Mucosa of descending colon (tissue), 3 donors: ENCODE results near the gene PRELID1. TPM values are rescaled to one million over a fixed set of nuclear protein-coding genes. Genes with fewer than 3 reads are reported as not detected.
A peak's percentile ranks its signal among the peaks of the same experiment; 100 is the strongest.
"Not testable (repeated sequence)": the region's sequence is repeated elsewhere in the genome, so short reads cannot be mapped to it uniquely, and the experiment has no call there.

Experiments used
- ATAC-seq: fragments of 200-7000 bp; cut with Tn5 transposase; one replicate; pipeline ENCODE4 v1.9.1; 2020; ENCODE audit warnings: mild to moderate bottlenecking, moderate library complexity
- DNase-seq, 3 donors: peaks; one replicate each; pipeline ENCODE4 v3.0.0-alpha.2; 2020
- H3K36me3 ChIP-seq: fragments of 200-600 bp; one replicate; pipeline ENCODE4 v1.8.0; 2021; ENCODE audit warnings: low read depth, mild to moderate bottlenecking
- H3K4me1 ChIP-seq: fragments of 200-600 bp; one replicate; pipeline ENCODE4 v1.8.0; 2021; ENCODE audit warnings: low read depth, mild to moderate bottlenecking
- H3K4me3 ChIP-seq: fragments of 200-600 bp; one replicate; pipeline ENCODE4 v1.8.0; 2021; ENCODE audit warnings: mild to moderate bottlenecking
- H3K9me3 ChIP-seq: fragments of 200-600 bp; one replicate; pipeline ENCODE4 v1.8.0; 2021; ENCODE audit warnings: mild to moderate bottlenecking
- CTCF ChIP-seq: fragments of 200-600 bp; IDR thresholded peaks from one replicate; pipeline ENCODE4 v1.8.0; 2022; ENCODE audit warnings: antibody characterized with exemption, mild to moderate bottlenecking
- intact Hi-C, 2 donors: fragments of 100-400 bp; cut with DNase I in 1 of 2; cut with micrococcal nuclease in 1 of 2; formaldehyde crosslinking; loops; one replicate each; pipeline versions ENCODE4 v1.11.0 to v1.11.1; 2022; cut with DNase I, micrococcal nuclease
- long read RNA-seq, 2 donors: library from polyadenylated mRNA; unstranded; transcript quantifications; one replicate each; pipeline ENCODE4 v2.0.0, GENCODE V29; 2019 to 2021
- total RNA-seq, 3 donors: library from RNA; stranded (reverse); fragmentation: NEBNext Ultra II Directional in 2 of 3; extraction: Animal tissue kit (Norgen Biotek cat#: 25700) in 2 of 3; gene quantifications; one replicate each; pipeline versions ENCODE4 v1.2.1 to v1.2.4, GENCODE V29; 2021 to 2023
- donor health status: DM: no; HTN: no; CAD: no; lungs with moderate emphysema.
- donor health status: DM: no; HTN: no; CAD: no.
- donor health status: DM: no; HTN: yes; CAD: no.

PRELID1 gene
- total RNA-seq, result 100 to 1,000 TPM; 149 to 277 (median 171) TPM
- long read RNA-seq, donor 1, transcript PRELID1-201 (5 exons, 1,261 nt), result major isoform, 301 of 310 reads
- long read RNA-seq, donor 1, partial matches to known transcripts, result 1 of 310 reads
- long read RNA-seq, donor 1, other reads (novel, unspliced or antisense), result 4 of 310 reads
- long read RNA-seq, donor 2, transcript PRELID1-201 (5 exons, 1,261 nt), result major isoform, 350 of 365 reads
- long read RNA-seq, donor 2, partial matches to known transcripts, result 4 of 365 reads
- long read RNA-seq, donor 2, other reads (novel, unspliced or antisense), result 8 of 365 reads

DNA sequence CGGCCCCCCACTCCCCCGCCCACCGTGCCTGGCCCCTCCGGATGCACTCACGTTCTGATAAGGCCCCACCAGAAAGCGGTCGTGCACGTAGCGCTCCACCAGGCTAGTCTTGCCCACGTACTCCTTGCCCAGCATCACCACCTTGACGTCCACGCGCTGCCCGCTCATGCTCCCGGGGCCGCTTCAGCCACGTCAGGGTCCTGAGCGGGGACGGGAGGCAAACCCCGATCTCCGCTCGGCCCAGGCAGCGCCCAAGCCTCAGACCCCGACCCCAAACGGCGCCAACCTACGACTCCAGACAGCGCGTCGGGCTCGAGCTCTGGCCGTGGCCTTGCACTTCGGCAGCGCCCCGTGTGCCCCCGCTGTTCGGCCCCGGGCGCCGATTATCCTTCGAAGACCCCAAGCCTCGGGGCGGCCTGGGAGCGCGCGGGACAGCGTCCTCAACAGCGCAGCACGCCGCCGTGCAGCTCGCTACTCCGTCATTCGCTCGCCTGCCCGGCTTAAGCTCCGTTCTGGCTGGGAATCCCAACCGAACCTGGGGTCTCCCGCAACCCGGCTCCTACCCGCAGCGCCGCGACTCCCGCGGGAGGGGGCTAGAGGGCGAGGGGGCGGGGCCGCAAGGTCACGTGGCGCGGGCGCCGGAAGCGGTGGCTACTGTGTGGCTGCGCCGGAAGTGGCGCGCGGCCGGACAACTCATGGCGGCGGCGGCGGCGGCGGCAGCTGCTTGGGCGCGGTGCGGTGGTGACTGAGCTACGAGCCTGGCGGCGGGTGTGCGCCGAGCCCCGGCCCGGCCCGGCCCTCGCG lies at the start of gene PRELID1, which contains the start of gene RAB24:
TSS of gene PRELID1 (plus strand) at position 679 of the 804 bp plus-strand sequence. CDS start 187 bp downstream, outside the sequence.
TSS of gene RAB24 (minus strand) at position 599 of the 804 bp plus-strand sequence. CDS start at position 168, 431 bp downstream.
- Histone ChIP-seq H3K9me3 (no peaks in the 10 kb centered on the region), H3K4me3 (peak within 1 kb of the TSS; percentile 92), H3K4me1 (peaks cover 55% of the 10 kb centered on the region), H3K36me3 (no peaks in the 10 kb centered on the region)
- no peak for TF ChIP-seq CTCF
- DNase-seq (peak; percentile 94 to 95 (median 94)), ATAC-seq (peak; percentile 80)
- intact Hi-C loops, result no loop called here

GRCh38 chr5:177256296-177256695 lies 47.3 kb upstream of the PRELID1 start:
- ATAC-seq, result no peak
- Histone ChIP-seq H3K36me3 (peaks cover 4% of the 10 kb centered on the region), H3K9me3 (no peaks in the 10 kb centered on the region), H3K4me1 (no peaks in the 10 kb centered on the region), H3K4me3 (no peak overlapping the region)
- TF ChIP-seq CTCF, result no peak
- DNase-seq, result no peak
- intact Hi-C loops, result no loop called here

DNA sequence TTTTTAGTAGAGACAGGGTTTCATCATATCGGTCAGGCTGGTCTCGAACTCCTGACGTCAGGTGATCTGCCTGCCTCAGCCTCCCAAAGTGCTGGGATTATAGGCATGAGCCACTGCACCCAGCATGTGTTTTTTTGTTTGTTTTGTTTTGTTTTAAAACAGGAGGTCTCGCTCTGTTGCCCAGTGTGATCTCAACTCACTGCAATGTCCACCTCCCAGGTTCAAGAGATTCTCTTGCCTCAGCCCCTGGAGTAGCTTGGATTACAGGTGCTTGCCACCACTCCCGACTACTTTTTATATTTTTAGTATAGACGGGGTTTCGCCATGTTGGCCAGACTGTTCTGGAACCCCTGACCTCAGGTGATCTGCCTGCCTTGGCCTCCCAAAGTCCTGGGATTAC lies 44.9 kb upstream of the PRELID1 start:
- H3K4me1 ChIP-seq, H3K36me3 ChIP-seq, H3K4me3 ChIP-seq, intact Hi-C loops, H3K9me3 ChIP-seq, ATAC-seq, DNase-seq: not testable (repeated sequence)

DNA sequence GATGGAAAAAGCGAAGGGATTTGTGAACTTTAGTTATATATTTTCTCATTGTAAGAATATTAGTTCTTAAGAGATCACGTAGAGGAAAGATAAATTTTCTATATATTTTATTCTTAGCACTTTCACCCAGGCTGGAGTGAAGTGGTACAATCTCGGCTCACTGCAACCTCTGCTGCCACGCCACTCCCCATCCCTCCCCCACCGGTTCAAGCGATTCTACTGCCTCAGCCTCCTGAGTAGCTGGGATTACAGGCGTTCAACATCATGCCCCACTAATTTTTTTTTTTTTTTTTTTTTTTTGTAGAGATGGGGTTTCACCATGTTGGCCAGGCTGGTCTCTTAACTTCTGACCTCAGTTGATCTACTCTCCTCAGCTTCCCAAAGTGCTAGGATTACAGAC lies 42.6 kb upstream of the PRELID1 start:
- intact Hi-C loops, result no loop called here
- H3K4me1 ChIP-seq, result no peaks in the 10 kb centered on the region
- no peak for ATAC-seq
- H3K9me3 ChIP-seq, result no peaks in the 10 kb centered on the region
- H3K4me3 ChIP-seq, result no peak overlapping the region
- TF ChIP-seq CTCF, result no peak
- H3K36me3 ChIP-seq, result peaks cover 4% of the 10 kb centered on the region
- no peak for DNase-seq

- no peak for DNase-seq
- H3K4me1 ChIP-seq, result no peaks in the 10 kb centered on the region
- no peak for TF ChIP-seq CTCF
- intact Hi-C loops, result no loop called here
- no peak for ATAC-seq
- H3K4me3 ChIP-seq, result no peak overlapping the region
- peaks cover 4% of the 10 kb centered on the region for H3K36me3 ChIP-seq
- no peaks in the 10 kb centered on the region for H3K9me3 ChIP-seq
Measured at GRCh38 chr5:177261510-177261909, 42.1 kb upstream of the PRELID1 start.

- no peaks in the 10 kb centered on the region for H3K36me3 ChIP-seq
- DNase-seq (no peak), ATAC-seq (no peak)
- intact Hi-C loops, result no loop called here
- no peak overlapping the region for H3K4me3 ChIP-seq
- no peaks in the 10 kb centered on the region for H3K4me1 ChIP-seq
- no peak for TF ChIP-seq CTCF
- no peaks in the 10 kb centered on the region for H3K9me3 ChIP-seq
Measured at GRCh38 chr5:177264178-177264577, 39.4 kb upstream of the PRELID1 start.
